HepG2 (cell line): ENCODE results near the gene TUBG2. TPM values are rescaled to one million over a fixed set of nuclear protein-coding genes. Genes with fewer than 3 reads are reported as not detected.

Source experiments
- ELF1 ChIP-seq: sonication (generic); formaldehyde crosslinking; IDR thresholded peaks from 2 replicates; pipeline ENCODE4 v1.4.0; 2020; ENCODE audit warnings: missing genetic modification reagents
- ELF4 ChIP-seq: sonication (generic); formaldehyde crosslinking; IDR thresholded peaks from 2 replicates; pipeline ENCODE4 v1.5.0; 2020; ENCODE audit warnings: missing genetic modification reagents, mild to moderate bottlenecking, moderate library complexity, borderline replicate concordance
- KDM6A ChIP-seq: IDR thresholded peaks from 2 replicates; pipeline ENCODE4 v1.6.1; 2016; ENCODE audit warnings: low read depth
- NRL ChIP-seq: sonication (generic); formaldehyde crosslinking; IDR thresholded peaks from 2 replicates; pipeline ENCODE4 v1.5.0; 2020; ENCODE audit warnings: missing genetic modification reagents, mild to moderate bottlenecking, moderate library complexity, borderline replicate concordance
- SSRP1 ChIP-seq: IDR thresholded peaks from 2 replicates; pipeline ENCODE4 v1.6.1; 2016; ENCODE audit warnings: control low read depth
- ZBTB38 ChIP-seq: sonication (generic); formaldehyde crosslinking; IDR thresholded peaks from 2 replicates; pipeline ENCODE4 v1.5.1; 2020; ENCODE audit warnings: mild to moderate bottlenecking, missing genetic modification reagents
- ZNF451 ChIP-seq: sonication (generic); formaldehyde crosslinking; IDR thresholded peaks from 2 replicates; pipeline ENCODE4 v1.5.0; 2020; ENCODE audit warnings: mild to moderate bottlenecking, missing genetic modification reagents
- ZNF530 ChIP-seq: sonication (generic); formaldehyde crosslinking; IDR thresholded peaks from 2 replicates; pipeline ENCODE4 v1.5.0; 2020; ENCODE audit warnings: low read depth, mild to moderate bottlenecking, missing genetic modification reagents
- polyA plus RNA-seq, 8 experiments: library from polyadenylated mRNA; depleted of rRNA in 3 of 8; stranded (reverse) in 7 of 8; unstranded in 1 of 8; fragments of >200 nt; fragmentation: Illumina TruSeq in 4 of 8; extraction: Trizol in 4 of 8; gene quantifications; 2 replicates each; pipeline versions ENCODE4 v1.2.1 to v1.2.3, GENCODE V29; 2011 to 2016; ENCODE audit warnings: low read depth in 4 of 8, missing spikeins in 1 of 8, mixed read lengths in 1 of 8; ENCODE audit not compliant: insufficient read depth in 1 of 8
- total RNA-seq, 5 experiments: library from RNA; depleted of rRNA; stranded (reverse); fragments of >200 nt; fragmentation: Illumina TruSeq; extraction: Trizol; gene quantifications; 2 replicates each; pipeline ENCODE4 v1.2.3, GENCODE V29; 2016; ENCODE audit warnings: low read depth in 1 of 5
- TF ChIP-seq, protein P1 (sequence below), 2 experiments: fragments of 450-650 bp in 1 of 2; sonication (generic) in 1 of 2; formaldehyde crosslinking in 1 of 2; IDR thresholded peaks; 2 replicates each; pipeline versions ENCODE4 v1.6.1 to v1.8.0; 2016 to 2022; ENCODE audit warnings: antibody characterized with exemption in 1 of 2, mild to moderate bottlenecking in 1 of 2, missing genetic modification reagents in 1 of 2
- TF ChIP-seq, protein P2 (sequence below): sonication (generic); formaldehyde crosslinking; IDR thresholded peaks from 2 replicates; pipeline ENCODE4; 2020; ENCODE audit warnings: missing genetic modification reagents, mild to moderate bottlenecking, borderline replicate concordance
- TF ChIP-seq, protein P3 (sequence below): sonication (generic); formaldehyde crosslinking; IDR thresholded peaks from 2 replicates; pipeline ENCODE4 v1.5.0; 2020; ENCODE audit warnings: mild to moderate bottlenecking, missing genetic modification reagents
- TF ChIP-seq, protein P4 (sequence below), 2 experiments: fragments of 450-650 bp in 1 of 2; sonication (generic) in 1 of 2; formaldehyde crosslinking; IDR thresholded peaks; 2 replicates each; pipeline versions ENCODE4 v1.5.0 to v1.8.0; 2020 to 2022; ENCODE audit warnings: mild to moderate bottlenecking in 1 of 2, missing genetic modification reagents in 1 of 2

TUBG2 gene
- total and polyA plus RNA-seq, 2 of the 13 experiments (the other 11 are each of a cell fraction or from before 2014, with no cell fraction given), result 16.0 to 42.3 TPM

DNA sequence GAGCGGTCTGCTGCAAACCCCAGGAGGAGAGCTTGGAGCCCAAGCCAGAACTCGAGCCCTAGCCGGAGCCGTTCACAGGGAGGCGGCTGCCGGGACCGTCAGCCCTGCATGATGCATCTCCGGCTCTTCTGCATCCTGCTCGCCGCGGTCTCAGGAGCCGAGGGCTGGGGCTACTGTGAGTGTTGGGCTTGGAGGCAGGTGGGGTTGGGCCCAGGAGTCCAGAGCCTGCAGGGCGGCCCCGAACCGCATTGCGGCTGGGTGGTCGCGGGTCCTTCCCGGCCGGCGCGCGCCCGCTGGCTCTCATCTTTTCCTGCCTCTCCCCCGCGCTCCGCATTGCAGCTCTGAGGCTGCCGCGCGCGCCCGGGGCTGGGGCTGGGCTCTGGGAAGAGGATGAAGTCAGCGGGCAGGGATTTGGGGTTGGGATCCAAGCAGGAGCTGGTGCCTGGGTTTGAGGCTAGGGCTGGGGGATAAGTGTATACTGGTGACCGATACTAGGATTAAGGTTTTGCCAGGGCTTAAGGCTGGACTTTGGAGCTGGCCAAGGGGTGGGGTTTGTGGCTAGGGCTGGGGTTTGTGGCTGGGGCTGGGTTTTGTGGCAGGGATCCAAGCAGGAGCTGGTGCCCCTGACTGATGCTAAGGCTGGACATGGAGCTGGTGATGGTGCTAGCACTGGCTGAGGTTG, 23.8 kb downstream of the TUBG2 start (continued):
- TF ChIP-seq, protein P1, sequence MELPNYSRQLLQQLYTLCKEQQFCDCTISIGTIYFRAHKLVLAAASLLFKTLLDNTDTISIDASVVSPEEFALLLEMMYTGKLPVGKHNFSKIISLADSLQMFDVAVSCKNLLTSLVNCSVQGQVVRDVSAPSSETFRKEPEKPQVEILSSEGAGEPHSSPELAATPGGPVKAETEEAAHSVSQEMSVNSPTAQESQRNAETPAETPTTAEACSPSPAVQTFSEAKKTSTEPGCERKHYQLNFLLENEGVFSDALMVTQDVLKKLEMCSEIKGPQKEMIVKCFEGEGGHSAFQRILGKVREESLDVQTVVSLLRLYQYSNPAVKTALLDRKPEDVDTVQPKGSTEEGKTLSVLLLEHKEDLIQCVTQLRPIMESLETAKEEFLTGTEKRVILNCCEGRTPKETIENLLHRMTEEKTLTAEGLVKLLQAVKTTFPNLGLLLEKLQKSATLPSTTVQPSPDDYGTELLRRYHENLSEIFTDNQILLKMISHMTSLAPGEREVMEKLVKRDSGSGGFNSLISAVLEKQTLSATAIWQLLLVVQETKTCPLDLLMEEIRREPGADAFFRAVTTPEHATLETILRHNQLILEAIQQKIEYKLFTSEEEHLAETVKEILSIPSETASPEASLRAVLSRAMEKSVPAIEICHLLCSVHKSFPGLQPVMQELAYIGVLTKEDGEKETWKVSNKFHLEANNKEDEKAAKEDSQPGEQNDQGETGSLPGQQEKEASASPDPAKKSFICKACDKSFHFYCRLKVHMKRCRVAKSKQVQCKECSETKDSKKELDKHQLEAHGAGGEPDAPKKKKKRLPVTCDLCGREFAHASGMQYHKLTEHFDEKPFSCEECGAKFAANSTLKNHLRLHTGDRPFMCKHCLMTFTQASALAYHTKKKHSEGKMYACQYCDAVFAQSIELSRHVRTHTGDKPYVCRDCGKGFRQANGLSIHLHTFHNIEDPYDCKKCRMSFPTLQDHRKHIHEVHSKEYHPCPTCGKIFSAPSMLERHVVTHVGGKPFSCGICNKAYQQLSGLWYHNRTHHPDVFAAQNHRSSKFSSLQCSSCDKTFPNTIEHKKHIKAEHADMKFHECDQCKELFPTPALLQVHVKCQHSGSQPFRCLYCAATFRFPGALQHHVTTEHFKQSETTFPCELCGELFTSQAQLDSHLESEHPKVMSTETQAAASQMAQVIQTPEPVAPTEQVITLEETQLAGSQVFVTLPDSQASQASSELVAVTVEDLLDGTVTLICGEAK (IDR thresholded peaks at IDR 0.05), result no peak
- TF ChIP-seq, protein P1 (CRISPR knock-in tag; IDR thresholded peaks at IDR 0.05), result peak; percentile 44; the same call in 1 of the 2 replicates
- TF ChIP-seq ZBTB38 (CRISPR knock-in tag), result 0 out of 2 replicates have a peak, but pooled peaks have one; percentile 12
- TF ChIP-seq KDM6A (CRISPR knock-in tag), result no peak
- TF ChIP-seq, protein P2, sequence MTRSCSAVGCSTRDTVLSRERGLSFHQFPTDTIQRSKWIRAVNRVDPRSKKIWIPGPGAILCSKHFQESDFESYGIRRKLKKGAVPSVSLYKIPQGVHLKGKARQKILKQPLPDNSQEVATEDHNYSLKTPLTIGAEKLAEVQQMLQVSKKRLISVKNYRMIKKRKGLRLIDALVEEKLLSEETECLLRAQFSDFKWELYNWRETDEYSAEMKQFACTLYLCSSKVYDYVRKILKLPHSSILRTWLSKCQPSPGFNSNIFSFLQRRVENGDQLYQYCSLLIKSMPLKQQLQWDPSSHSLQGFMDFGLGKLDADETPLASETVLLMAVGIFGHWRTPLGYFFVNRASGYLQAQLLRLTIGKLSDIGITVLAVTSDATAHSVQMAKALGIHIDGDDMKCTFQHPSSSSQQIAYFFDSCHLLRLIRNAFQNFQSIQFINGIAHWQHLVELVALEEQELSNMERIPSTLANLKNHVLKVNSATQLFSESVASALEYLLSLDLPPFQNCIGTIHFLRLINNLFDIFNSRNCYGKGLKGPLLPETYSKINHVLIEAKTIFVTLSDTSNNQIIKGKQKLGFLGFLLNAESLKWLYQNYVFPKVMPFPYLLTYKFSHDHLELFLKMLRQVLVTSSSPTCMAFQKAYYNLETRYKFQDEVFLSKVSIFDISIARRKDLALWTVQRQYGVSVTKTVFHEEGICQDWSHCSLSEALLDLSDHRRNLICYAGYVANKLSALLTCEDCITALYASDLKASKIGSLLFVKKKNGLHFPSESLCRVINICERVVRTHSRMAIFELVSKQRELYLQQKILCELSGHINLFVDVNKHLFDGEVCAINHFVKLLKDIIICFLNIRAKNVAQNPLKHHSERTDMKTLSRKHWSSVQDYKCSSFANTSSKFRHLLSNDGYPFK (CRISPR knock-in tag), result peak; percentile 46
- no peak for TF ChIP-seq ZNF530 (CRISPR knock-in tag)
- TF ChIP-seq ELF4 (CRISPR knock-in tag), result no peak
- TF ChIP-seq ZNF451 (CRISPR knock-in tag), result peak; percentile 62; the same call in 1 of the 2 replicates
- peak; percentile 84; the same call in 1 of the 2 replicates for TF ChIP-seq NRL (CRISPR knock-in tag)
- TF ChIP-seq, protein P3, sequence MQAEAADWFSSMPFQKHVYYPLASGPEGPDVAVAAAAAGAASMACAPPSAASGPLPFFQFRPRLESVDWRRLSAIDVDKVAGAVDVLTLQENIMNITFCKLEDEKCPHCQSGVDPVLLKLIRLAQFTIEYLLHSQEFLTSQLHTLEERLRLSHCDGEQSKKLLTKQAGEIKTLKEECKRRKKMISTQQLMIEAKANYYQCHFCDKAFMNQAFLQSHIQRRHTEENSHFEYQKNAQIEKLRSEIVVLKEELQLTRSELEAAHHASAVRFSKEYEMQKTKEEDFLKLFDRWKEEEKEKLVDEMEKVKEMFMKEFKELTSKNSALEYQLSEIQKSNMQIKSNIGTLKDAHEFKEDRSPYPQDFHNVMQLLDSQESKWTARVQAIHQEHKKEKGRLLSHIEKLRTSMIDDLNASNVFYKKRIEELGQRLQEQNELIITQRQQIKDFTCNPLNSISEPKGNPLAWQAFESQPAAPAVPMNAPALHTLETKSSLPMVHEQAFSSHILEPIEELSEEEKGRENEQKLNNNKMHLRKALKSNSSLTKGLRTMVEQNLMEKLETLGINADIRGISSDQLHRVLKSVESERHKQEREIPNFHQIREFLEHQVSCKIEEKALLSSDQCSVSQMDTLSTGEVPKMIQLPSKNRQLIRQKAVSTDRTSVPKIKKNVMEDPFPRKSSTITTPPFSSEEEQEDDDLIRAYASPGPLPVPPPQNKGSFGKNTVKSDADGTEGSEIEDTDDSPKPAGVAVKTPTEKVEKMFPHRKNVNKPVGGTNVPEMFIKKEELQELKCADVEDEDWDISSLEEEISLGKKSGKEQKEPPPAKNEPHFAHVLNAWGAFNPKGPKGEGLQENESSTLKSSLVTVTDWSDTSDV (CRISPR knock-in tag), result peak; percentile 23; the same call in 1 of the 2 replicates
- TF ChIP-seq SSRP1, result no peak; the same call in 1 of the 2 replicates
- TF ChIP-seq ELF1 (CRISPR knock-in tag), result no peak
- TF ChIP-seq, protein P4, sequence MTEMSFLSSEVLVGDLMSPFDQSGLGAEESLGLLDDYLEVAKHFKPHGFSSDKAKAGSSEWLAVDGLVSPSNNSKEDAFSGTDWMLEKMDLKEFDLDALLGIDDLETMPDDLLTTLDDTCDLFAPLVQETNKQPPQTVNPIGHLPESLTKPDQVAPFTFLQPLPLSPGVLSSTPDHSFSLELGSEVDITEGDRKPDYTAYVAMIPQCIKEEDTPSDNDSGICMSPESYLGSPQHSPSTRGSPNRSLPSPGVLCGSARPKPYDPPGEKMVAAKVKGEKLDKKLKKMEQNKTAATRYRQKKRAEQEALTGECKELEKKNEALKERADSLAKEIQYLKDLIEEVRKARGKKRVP (CRISPR knock-in tag; IDR thresholded peaks at IDR 0.05), result no peak
